Panc1 (cell line): ENCODE results near the gene LGI2. TPM values are rescaled to one million over a fixed set of nuclear protein-coding genes. Genes with fewer than 3 reads are reported as not detected.

ENCODE experiments used
- ATAC-seq: fragments of 200-7000 bp; cut with Tn5 transposase; 2 replicates; pipeline ENCODE4 v1.9.1; 2020; ENCODE audit warnings: mild to moderate bottlenecking, moderate library complexity
- BruUV-seq: library from RNA; stranded (reverse); fragments of 400-500 nt; replicated peaks from 2 replicates; lab custom pipeline; 2021; lab: Mats Ljungman, UMichigan
- CTCF ChIA-PET: fragments of 300-600 bp; sonication (Branson Sonifier 250); formaldehyde crosslinking; loops from one replicate; lab custom pipeline; 2022; ENCODE audit warnings: antibody characterized with exemption; lab: Charles Lee
- POLR2A ChIA-PET: fragments of 300-600 bp; sonication (Branson Sonifier 250); formaldehyde crosslinking; loops from one replicate; lab custom pipeline; 2022; ENCODE audit warnings: antibody characterized with exemption; lab: Charles Lee
- DNase-seq: peaks from one replicate; pipeline ENCODE4 v3.0.0-alpha.2; 2010; ENCODE audit warnings: low read depth, low spot score
- H3K27ac ChIP-seq: 2 replicates; pipeline ENCODE4 v1.5.1; 2011; ENCODE audit warnings: mild to moderate bottlenecking, low read length, inconsistent platforms
- H3K27me3 ChIP-seq: fragments of 200-500 bp; sonication (Bioruptor generic); 2 replicates; pipeline ENCODE4 v1.6.0; 2014; ENCODE audit warnings: low read length, inconsistent platforms; ENCODE audit not compliant: control insufficient read depth, insufficient read depth
- H3K36me3 ChIP-seq: fragments of 200-500 bp; sonication (Bioruptor generic); 2 replicates; pipeline ENCODE4 v1.5.1; 2014; ENCODE audit warnings: inconsistent platforms, mild to moderate bottlenecking, low read length, moderate library complexity; ENCODE audit not compliant: control insufficient read depth, insufficient read depth
- H3K4me1 ChIP-seq: 2 replicates; pipeline ENCODE4 v1.5.1; 2011; ENCODE audit warnings: inconsistent platforms, mild to moderate bottlenecking, low read length, moderate library complexity; ENCODE audit not compliant: control insufficient read depth, insufficient read depth
- H3K4me3 ChIP-seq, 2 experiments: 2 replicates each; pipeline ENCODE4 v1.5.1; 2011 to 2012; ENCODE audit warnings: low read depth in 2 of 2, low read length in 2 of 2, mild to moderate bottlenecking in 2 of 2, inconsistent platforms in 1 of 2, moderate library complexity in 1 of 2
- H3K9me3 ChIP-seq: fragments of 200-500 bp; sonication (Bioruptor generic); 2 replicates; pipeline ENCODE4 v1.5.1; 2014; ENCODE audit warnings: low read depth, mild to moderate bottlenecking, inconsistent platforms, low read length, moderate library complexity; ENCODE audit not compliant: control insufficient read depth, insufficient read depth
- CTCF ChIP-seq: fragments of 450-650 bp; IDR thresholded peaks from 2 replicates; pipeline ENCODE4 v1.5.1; 2017; ENCODE audit warnings: mild to moderate bottlenecking
- POLR2AphosphoS5 ChIP-seq: IDR thresholded peaks from 2 replicates; pipeline ENCODE4 v1.6.1; 2012; ENCODE audit warnings: mild to moderate bottlenecking, low read depth, low read length, moderate library complexity
- REST ChIP-seq, 2 experiments: IDR thresholded peaks; 2 replicates each; pipeline ENCODE4 v1.6.1; 2011 to 2012; ENCODE audit warnings: low read depth in 2 of 2, control low read depth in 1 of 2, low read length in 1 of 2, mild to moderate bottlenecking in 1 of 2, moderate library complexity in 1 of 2; ENCODE audit not compliant: insufficient read depth in 1 of 2
- SIN3A ChIP-seq: IDR thresholded peaks from 2 replicates; pipeline ENCODE4 v1.6.1; 2012; ENCODE audit warnings: low read depth, mild to moderate bottlenecking, low read length, moderate library complexity, borderline replicate concordance; ENCODE audit not compliant: insufficient read depth
- TCF7L2 ChIP-seq: IDR thresholded peaks from 2 replicates; pipeline ENCODE4 v1.6.1; 2011; ENCODE audit warnings: mild to moderate bottlenecking, low read depth, low read length, inconsistent platforms
- in situ Hi-C: cut with HindIII; loops from 2 replicates; pipeline ENCODE4 v1.10.0; 2016; ENCODE audit warnings: low sequenced_read_pairs, low pct_unique_long_range_greater_than_20kb
- intact Hi-C: fragments of 100-400 bp; cut with micrococcal nuclease; formaldehyde crosslinking; loops from one replicate; pipeline ENCODE4 v1.10.0; 2022; ENCODE audit not compliant: unreplicated experiment
- total RNA-seq: library from RNA; stranded (reverse); gene quantifications from one replicate; pipeline ENCODE4 v1.2.1, GENCODE V29; 2021; ENCODE audit not compliant: unreplicated experiment

LGI2 gene
- total RNA-seq, 1 experiment from 2014 or later = not detected

- no peak overlapping the region for H3K27ac ChIP-seq
- H3K9me3 ChIP-seq = no peaks in the 10 kb centered on the region
- no peaks in the 10 kb centered on the region for H3K27me3 ChIP-seq
- no peak for DNase-seq
- in situ Hi-C loops = no loop called here
- ChIA-PET POLR2A (no interaction called here), CTCF (no interaction called here)
- H3K4me1 ChIP-seq = no peaks in the 10 kb centered on the region
- H3K36me3 ChIP-seq = no peaks in the 10 kb centered on the region
- TF ChIP-seq TCF7L2 (no peak), CTCF (no peak), SIN3A (no peak), POLR2AphosphoS5 (no peak), REST (IDR thresholded peaks at IDR 0.05; ENCODE audit: insufficient read depth in 1 of 2, low read depth in 2 of 2, low read length in 1 of 2) (no peak)
- intact Hi-C loops = no loop called here
- no TSS peak for BruUV-seq
- no peak overlapping the region for H3K4me3 ChIP-seq
- no peak for ATAC-seq
Measured at GRCh38 chr4:25068386-25068785, 37.6 kb upstream of the LGI2 start.

DNA sequence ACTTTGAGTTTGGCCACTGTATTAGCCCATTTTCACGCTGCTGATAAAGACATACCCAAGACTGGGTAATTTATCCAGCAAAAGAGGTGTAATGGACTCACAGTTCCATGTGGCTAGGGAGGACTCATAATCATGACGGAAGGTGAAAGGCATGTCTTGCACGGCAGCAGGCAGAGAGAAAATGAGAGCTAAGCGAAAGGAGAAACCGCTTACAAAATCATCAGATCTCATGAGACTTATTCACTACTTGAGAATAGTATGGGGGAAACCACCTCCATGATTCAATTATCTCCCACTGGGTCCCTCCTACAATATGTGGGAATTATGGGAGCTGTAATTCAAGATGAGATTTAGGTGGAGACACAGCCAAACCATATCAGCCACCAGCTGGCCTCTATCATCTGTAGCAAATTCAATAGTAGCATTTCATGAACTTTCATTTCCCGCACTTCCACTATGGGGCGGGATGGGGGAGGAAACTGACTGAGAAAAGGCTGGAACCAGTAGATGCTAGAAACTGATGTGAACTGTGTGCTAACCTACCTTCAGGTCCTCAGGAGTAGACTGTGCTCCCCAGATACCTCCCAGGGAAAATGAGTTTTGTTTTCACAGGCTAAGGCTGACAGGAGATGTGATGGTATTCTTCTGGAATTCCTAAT lies 35.3 kb upstream of the LGI2 start:
- POLR2A ChIA-PET = no interaction called here
- in situ Hi-C loops = no loop called here

More for the DNA sequence above, 35.3 kb upstream of the LGI2 start:
- no peak for ATAC-seq
- Histone ChIP-seq H3K4me3 (no peak overlapping the region), H3K27me3 (no peaks in the 10 kb centered on the region), H3K27ac (no peak overlapping the region), H3K9me3 (no peaks in the 10 kb centered on the region), H3K36me3 (no peaks in the 10 kb centered on the region), H3K4me1 (no peaks in the 10 kb centered on the region)
- intact Hi-C loops = no loop called here
- TF ChIP-seq CTCF (no peak), REST (IDR thresholded peaks at IDR 0.05; ENCODE audit: insufficient read depth in 1 of 2, low read depth in 2 of 2, low read length in 1 of 2) (no peak), TCF7L2 (no peak), SIN3A (no peak)
- CTCF ChIA-PET = no interaction called here
- BruUV-seq = no TSS peak
- DNase-seq = no peak
